Measurements from ENCODE around the gene LLGL1.

Gene LLGL1

DNA sequence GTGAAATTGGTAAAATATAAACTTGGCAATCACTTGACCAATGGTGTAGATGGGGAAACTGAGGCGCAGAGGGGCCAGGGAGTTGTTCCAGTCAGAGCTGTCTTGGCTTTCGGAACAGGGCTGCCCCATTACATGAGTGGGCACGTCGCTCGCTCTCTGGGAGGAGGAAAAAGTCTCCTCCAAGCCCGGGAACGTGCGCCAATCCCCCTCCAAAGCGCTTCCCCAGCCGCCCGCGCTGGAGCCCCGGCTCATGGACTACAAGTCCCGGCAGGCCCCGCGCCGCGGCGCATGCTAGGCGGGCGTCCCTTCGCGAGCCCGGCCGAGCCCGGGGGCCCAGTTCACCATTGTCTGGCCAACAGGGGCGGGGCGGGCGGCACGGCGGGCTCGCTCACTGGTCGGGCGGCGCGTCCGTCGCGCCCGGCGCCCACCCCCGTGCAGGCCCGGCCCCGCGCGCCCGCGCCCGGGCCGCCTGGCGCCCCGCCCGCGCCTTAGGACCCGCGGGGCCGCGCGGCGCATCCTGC, at the start of gene LLGL1:
Gene LLGL1 (plus strand): TSS at position 515 of the 521 bp plus-strand sequence. CDS start 48 bp downstream, outside the sequence.
- DNase-seq (ENCODE audit: low spot score in 2 of 2) (peak; percentile 87 to 91), ATAC-seq (replicated peaks; ENCODE audit: extremely low read depth, poor library complexity, severe bottlenecking) (peak; percentile 98)
- H3K4me1 Mint-ChIP-seq = peaks cover 39% of the 10 kb centered on the region
- peaks cover 7% of the 10 kb centered on the region for H3K36me3 Mint-ChIP-seq (ENCODE audit: insufficient read depth)
- no peaks in the 10 kb centered on the region for H3K27me3 Mint-ChIP-seq
- peak within 1 kb of the TSS; percentile 88 for H3K27ac Mint-ChIP-seq (ENCODE audit: low read depth)
- peak within 1 kb of the TSS; percentile 89 for H3K4me3 Mint-ChIP-seq
- no peaks in the 10 kb centered on the region for H3K9me3 Mint-ChIP-seq

DNA sequence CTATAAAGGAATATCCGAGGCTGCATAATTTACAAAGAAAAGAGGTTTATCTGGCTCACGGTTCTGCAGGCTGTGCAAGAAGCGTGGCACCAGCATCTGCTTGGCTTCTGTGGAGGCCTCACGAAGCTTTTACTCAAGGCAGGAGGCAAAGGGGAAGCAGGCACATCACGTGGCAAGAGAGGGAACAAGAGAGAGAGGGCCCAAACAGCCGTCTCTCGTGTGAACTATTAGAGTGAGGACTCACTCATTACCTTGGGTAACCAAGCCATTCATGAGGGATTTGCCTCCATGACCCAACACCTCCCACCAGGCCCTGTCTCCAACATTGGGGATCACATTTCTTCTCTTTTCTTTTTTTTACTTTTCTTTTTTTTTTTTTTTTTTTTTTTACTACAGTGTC, 49.3 kb upstream of the LLGL1 start:
- DNase-seq (ENCODE audit: low spot score in 2 of 2) (no peak), ATAC-seq (replicated peaks; ENCODE audit: extremely low read depth, poor library complexity, severe bottlenecking) (no peak)
- Mint-ChIP-seq H3K27me3 (no peaks in the 10 kb centered on the region), H3K36me3 (ENCODE audit: insufficient read depth) (peaks cover 5% of the 10 kb centered on the region), H3K4me3 (no peak overlapping the region), H3K9me3 (no peaks in the 10 kb centered on the region), H3K4me1 (no peaks in the 10 kb centered on the region), H3K27ac (ENCODE audit: low read depth) (no peak overlapping the region)

DNA sequence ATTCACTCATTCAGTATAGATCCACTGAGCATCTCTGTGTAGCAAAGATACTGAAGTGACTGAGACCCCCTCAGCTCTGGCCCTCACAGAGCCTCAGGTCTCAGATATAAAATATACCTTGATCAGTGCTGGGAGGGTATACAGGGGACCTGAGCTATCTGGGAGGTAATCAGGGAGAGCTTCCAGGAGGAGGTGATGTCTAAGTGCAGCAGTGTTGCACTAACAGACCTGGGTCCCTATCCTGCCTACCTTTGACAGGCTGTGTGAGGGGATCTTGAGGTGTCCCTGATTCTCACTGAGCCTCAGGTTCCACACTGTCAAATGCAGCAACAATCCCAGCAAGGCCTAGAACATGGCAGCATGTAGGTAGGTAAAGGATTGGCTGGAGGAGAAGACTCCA, 48.3 kb upstream of the LLGL1 start:
- peaks cover 3% of the 10 kb centered on the region for H3K36me3 Mint-ChIP-seq (ENCODE audit: insufficient read depth)
- no peaks in the 10 kb centered on the region for H3K27me3 Mint-ChIP-seq
- no peaks in the 10 kb centered on the region for H3K9me3 Mint-ChIP-seq
- ATAC-seq (replicated peaks; ENCODE audit: extremely low read depth, poor library complexity, severe bottlenecking) = no peak
- no peak for DNase-seq (ENCODE audit: low spot score in 2 of 2)
- H3K4me3 Mint-ChIP-seq = no peak overlapping the region
- H3K4me1 Mint-ChIP-seq = peaks cover 2% of the 10 kb centered on the region
- H3K27ac Mint-ChIP-seq (ENCODE audit: low read depth) = no peak overlapping the region

DNA sequence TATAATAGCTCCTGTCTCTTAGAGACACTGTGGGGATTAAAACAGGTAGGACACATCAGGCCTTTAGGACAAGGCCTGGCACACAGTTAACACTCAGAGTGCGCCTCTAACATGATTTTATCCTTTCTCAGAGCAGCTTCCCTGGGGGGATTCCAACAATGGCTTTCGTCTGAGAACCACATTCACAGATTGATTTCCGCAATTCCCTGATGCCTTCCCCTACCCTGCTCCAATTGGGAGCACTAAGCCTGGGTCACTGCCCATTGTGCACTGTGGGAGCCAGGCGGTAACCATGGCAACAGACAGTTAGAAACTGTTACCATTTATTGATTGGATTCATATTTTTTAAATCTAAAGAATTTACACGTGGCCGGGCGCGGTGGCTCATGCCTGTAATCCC, 47.7 kb upstream of the LLGL1 start:
- no peaks in the 10 kb centered on the region for H3K27me3 Mint-ChIP-seq
- H3K9me3 Mint-ChIP-seq = no peaks in the 10 kb centered on the region
- no peak overlapping the region for H3K27ac Mint-ChIP-seq (ENCODE audit: low read depth)
- DNase-seq (ENCODE audit: low spot score in 2 of 2) (no peak), ATAC-seq (replicated peaks; ENCODE audit: extremely low read depth, poor library complexity, severe bottlenecking) (no peak)
- H3K4me3 Mint-ChIP-seq = no peak overlapping the region
- peaks cover 8% of the 10 kb centered on the region for H3K4me1 Mint-ChIP-seq
- peaks cover 3% of the 10 kb centered on the region for H3K36me3 Mint-ChIP-seq (ENCODE audit: insufficient read depth)

DNA sequence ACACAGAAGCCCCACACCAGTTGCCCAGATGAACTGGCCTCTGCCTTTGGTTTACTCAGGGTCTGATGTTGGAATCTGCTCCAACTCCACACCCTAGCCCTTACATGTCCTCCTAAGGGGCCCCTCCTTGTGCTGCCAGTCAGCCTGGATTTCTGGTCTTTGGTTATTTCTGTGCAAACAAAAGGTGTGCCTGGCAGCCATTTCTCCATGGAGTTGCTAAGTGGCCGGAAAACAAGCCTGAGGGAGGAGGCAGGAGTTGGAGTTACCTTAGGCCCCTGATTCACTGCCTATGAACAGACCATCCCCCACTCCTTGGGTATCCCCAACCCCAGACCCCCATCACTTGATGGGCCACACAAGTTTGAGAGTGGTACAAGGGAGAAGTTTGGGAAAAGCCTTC, 46.2 kb upstream of the LLGL1 start:
- no peak overlapping the region for H3K4me3 Mint-ChIP-seq
- H3K4me1 Mint-ChIP-seq = peaks cover 12% of the 10 kb centered on the region
- no peak overlapping the region for H3K27ac Mint-ChIP-seq (ENCODE audit: low read depth)
- peaks cover 11% of the 10 kb centered on the region for H3K36me3 Mint-ChIP-seq (ENCODE audit: insufficient read depth)
- H3K27me3 Mint-ChIP-seq = no peaks in the 10 kb centered on the region
- ATAC-seq (replicated peaks; ENCODE audit: extremely low read depth, poor library complexity, severe bottlenecking) = no peak
- DNase-seq (ENCODE audit: low spot score in 2 of 2) = no peak
- H3K9me3 Mint-ChIP-seq = no peaks in the 10 kb centered on the region

DNA sequence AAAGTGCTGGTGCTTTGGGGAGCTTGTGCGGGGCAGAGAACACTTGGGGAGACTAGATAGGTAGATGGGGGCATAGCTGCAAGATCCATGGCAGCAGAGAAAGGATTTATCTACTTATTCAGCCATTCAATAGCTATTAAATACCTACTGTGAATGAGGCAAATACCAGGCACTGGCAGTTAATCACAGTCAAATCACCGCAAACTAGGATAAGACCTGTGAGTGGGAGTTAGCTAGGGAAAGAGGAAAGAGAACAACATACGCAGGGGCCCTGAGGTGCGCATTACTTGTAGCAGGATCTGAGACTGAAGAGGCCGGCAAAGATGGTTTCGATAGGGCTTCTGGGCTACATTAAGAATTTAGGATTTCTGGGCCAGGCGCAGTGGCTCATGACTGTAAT, 45.6 kb upstream of the LLGL1 start:
- Mint-ChIP-seq H3K27ac (ENCODE audit: low read depth) (peak overlapping the region; percentile 44), H3K4me1 (peaks cover 14% of the 10 kb centered on the region), H3K9me3 (no peaks in the 10 kb centered on the region), H3K27me3 (no peaks in the 10 kb centered on the region), H3K36me3 (ENCODE audit: insufficient read depth) (peaks cover 15% of the 10 kb centered on the region), H3K4me3 (no peak overlapping the region)
- no peak for ATAC-seq (replicated peaks; ENCODE audit: extremely low read depth, poor library complexity, severe bottlenecking)
- no peak for DNase-seq (ENCODE audit: low spot score in 2 of 2)

DNA sequence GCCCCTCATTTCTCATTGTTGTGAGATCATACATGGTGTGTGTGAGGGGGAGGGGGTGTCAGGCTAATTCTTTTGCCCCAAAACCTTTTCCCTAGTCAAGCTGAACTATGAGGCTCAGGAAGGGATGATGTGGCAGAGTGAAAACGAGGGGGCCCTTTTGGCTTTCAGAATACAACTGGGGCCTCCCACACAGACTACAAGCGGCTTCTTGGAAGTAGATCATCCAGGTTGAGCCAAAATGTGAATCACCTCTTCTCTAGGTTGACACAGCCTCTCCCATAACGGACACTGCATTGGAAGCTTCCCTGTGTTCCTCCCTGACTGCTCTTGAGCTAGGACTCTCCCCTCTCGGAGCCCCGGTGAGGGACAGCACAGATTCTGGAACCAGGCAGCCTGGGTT, 44.1 kb upstream of the LLGL1 start:
- Mint-ChIP-seq H3K4me1 (peaks cover 30% of the 10 kb centered on the region), H3K27me3 (no peaks in the 10 kb centered on the region), H3K9me3 (no peaks in the 10 kb centered on the region), H3K27ac (ENCODE audit: low read depth) (peak overlapping the region; percentile 92), H3K4me3 (peak overlapping the region; percentile 87), H3K36me3 (ENCODE audit: insufficient read depth) (peaks cover 18% of the 10 kb centered on the region)
- DNase-seq (ENCODE audit: low spot score in 2 of 2) (no peak), ATAC-seq (replicated peaks; ENCODE audit: extremely low read depth, poor library complexity, severe bottlenecking) (no peak)

DNA sequence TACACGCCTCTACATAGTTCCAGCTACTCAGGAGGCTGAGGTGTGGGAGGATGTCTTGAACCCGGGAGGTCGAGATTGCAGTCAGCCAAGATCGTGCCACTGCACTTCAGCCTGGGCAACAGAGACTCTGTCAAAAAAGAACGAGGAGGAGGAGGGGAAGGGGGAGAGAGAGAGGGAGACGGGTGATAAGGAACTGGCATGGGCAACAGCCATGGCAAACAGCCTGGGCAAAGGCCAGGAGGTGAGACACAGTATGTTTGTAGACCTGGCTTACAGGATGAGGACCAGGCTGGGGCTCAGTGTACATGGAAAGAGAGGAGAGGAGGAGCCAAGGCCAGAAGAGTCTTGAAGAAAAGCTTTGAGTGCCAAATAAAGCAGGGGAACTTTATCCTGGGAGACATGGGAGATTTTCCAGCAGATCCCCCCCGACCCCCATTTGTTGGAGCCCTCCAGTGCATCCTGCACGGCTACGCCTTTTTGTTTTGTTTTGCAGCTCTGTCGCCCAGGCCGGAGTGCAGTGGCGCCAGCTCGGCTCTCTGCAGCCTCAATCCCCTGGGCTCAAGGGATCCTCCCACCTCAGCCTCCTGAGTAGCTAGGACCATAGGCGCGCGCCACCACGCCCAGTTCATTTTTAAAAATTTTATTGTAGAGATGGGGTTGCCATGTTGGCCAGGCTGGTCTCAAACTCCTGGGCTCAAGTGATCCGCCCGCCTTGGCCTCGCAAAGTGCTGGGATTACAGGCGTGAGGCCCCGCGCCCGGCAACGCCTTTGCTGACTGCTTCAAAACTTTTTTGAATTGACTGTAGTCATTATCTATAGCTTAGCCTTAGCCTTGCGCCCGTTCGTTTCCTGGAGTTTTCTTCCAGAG, 43.1 kb upstream of the LLGL1 start:
- peak overlapping the region; percentile 87 for H3K4me3 Mint-ChIP-seq
- no peak for ATAC-seq (replicated peaks; ENCODE audit: extremely low read depth, poor library complexity, severe bottlenecking)
- H3K27me3 Mint-ChIP-seq = no peaks in the 10 kb centered on the region
- H3K36me3 Mint-ChIP-seq (ENCODE audit: insufficient read depth) = peaks cover 19% of the 10 kb centered on the region
- peaks cover 40% of the 10 kb centered on the region for H3K4me1 Mint-ChIP-seq
- DNase-seq (ENCODE audit: low spot score in 2 of 2) = no peak
- H3K9me3 Mint-ChIP-seq = no peaks in the 10 kb centered on the region
- peak overlapping the region; percentile 92 for H3K27ac Mint-ChIP-seq (ENCODE audit: low read depth)

DNA sequence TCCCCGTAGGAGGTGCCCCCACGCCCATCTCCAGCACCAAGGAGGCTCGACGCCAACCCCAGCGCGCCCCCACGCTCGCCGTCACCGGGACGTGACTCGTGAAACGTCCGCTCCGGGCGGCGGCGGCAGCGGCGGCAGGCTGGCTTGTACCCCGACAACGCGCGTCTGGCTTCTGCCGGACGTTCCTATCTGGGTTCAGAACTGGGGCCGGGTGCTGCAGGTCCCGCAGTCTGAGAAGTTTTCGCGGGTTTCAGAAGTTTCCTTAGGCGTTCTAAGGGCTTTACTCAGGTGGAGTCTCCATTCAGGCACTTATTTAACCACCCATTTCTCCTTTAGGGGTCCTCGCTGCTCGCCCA, 42.5 kb upstream of the LLGL1 start:
- Mint-ChIP-seq H3K36me3 (ENCODE audit: insufficient read depth) (peaks cover 19% of the 10 kb centered on the region), H3K4me3 (peak overlapping the region; percentile 87), H3K27ac (ENCODE audit: low read depth) (peak overlapping the region; percentile 92), H3K27me3 (no peaks in the 10 kb centered on the region), H3K9me3 (no peaks in the 10 kb centered on the region), H3K4me1 (peaks cover 46% of the 10 kb centered on the region)
- ATAC-seq (replicated peaks; ENCODE audit: extremely low read depth, poor library complexity, severe bottlenecking) = peak; percentile 33
- peak in 1 of 2 donors; percentile 69 for DNase-seq (ENCODE audit: low spot score in 2 of 2)

DNA sequence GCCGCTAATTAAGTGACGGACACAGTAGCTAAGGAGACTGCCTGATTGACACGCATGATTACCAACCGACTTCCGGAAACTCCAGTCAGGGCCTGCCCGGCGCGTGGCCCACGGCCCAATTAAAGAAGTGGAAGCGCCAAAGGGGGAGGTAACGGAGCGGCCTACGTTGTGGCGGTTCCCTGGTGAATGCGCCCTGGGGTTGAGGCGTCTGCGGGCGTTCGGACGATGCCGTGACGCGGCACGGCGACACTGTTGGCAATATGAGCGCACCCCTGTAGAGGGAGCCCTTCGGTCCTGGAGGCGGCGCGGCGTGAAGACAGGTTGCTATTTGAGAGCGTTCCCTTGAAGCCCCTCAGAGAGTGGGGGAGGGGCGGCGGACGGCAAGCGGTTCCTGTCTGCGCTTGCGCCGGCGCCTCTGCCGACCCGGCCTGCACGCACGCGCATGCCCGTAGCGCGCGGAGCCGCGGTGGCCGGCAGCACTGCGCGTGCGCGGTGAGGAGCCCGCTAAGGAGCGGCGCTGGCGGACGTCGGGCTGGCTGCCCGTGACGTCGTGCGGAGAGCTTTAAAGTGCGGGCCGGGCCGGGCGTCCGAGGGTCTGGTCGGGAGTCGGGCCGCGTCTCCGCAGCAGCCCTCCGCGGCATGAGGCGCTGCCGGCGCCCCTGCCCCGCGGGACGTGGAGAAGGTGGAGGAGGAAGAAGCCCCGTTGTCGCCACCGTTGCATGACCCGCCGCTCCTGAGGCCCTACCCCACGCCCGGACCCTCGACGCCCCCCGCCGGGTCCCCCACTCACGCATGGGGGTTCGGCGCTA, 41.9 kb upstream of the LLGL1 start, which contains the start of gene ALKBH5:
Gene ALKBH5 (plus strand): TSS at position 495 of the 809 bp plus-strand sequence. CDS start 416 bp downstream, outside the sequence.
- Mint-ChIP-seq H3K27ac (ENCODE audit: low read depth) (peak within 1 kb of the TSS; percentile 92), H3K27me3 (no peaks in the 10 kb centered on the region), H3K9me3 (no peaks in the 10 kb centered on the region), H3K4me3 (peak within 1 kb of the TSS; percentile 87), H3K36me3 (ENCODE audit: insufficient read depth) (peaks cover 22% of the 10 kb centered on the region), H3K4me1 (peaks cover 51% of the 10 kb centered on the region)
- DNase-seq (ENCODE audit: low spot score in 2 of 2) = peak; percentile 97 to 98
- peak; percentile 86 for ATAC-seq (replicated peaks; ENCODE audit: extremely low read depth, poor library complexity, severe bottlenecking)

DNA sequence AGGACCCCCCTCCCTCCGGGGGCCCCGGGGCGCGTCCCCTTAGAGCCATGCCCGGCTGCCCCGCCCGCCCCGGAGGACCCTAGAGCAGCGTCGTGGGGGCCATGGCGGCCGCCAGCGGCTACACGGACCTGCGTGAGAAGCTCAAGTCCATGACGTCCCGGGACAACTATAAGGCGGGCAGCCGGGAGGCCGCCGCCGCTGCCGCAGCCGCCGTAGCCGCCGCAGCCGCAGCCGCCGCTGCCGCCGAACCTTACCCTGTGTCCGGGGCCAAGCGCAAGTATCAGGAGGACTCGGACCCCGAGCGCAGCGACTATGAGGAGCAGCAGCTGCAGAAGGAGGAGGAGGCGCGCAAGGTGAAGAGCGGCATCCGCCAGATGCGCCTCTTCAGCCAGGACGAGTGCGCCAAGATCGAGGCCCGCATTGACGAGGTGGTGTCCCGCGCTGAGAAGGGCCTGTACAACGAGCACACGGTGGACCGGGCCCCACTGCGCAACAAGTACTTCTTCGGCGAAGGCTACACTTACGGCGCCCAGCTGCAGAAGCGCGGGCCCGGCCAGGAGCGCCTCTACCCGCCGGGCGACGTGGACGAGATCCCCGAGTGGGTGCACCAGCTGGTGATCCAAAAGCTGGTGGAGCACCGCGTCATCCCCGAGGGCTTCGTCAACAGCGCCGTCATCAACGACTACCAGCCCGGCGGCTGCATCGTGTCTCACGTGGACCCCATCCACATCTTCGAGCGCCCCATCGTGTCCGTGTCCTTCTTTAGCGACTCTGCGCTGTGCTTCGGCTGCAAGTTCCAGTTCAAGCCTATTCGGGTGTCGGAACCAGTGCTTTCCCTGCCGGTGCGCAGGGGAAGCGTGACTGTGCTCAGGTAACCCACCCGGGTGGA, 41.0 kb upstream of the LLGL1 start:
- peak overlapping the region; percentile 92 for H3K27ac Mint-ChIP-seq (ENCODE audit: low read depth)
- H3K4me3 Mint-ChIP-seq = peak overlapping the region; percentile 87

DNA sequence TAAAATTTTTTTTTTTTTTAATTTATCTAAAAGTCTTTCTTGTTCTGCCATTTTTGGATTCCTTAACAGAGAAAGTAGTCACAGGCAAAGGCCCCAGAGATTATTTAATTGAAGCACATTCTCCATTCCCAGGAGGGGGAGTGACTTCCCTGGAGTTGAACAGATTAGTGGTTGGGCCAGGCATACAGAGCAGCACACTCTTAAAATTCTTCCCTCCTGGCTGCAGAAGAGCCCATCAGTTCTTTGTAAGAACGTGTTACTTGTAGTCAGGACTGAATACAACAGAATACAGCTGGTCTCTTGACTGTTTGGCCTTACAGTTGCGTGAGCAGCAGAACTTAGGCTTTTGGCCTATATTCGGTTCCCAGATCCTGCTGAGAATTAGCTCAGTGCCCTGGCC, 40.0 kb upstream of the LLGL1 start:
- Mint-ChIP-seq H3K27ac (ENCODE audit: low read depth) (peak overlapping the region; percentile 92), H3K4me1 (peaks cover 65% of the 10 kb centered on the region), H3K36me3 (ENCODE audit: insufficient read depth) (peaks cover 26% of the 10 kb centered on the region), H3K27me3 (no peaks in the 10 kb centered on the region), H3K4me3 (peak overlapping the region; percentile 87), H3K9me3 (no peaks in the 10 kb centered on the region)
- ATAC-seq (replicated peaks; ENCODE audit: extremely low read depth, poor library complexity, severe bottlenecking) (no peak), DNase-seq (ENCODE audit: low spot score in 2 of 2) (no peak)

More for the DNA sequence above, 41.0 kb upstream of the LLGL1 start:
- H3K4me1 Mint-ChIP-seq = peaks cover 56% of the 10 kb centered on the region
- H3K27me3 Mint-ChIP-seq = no peaks in the 10 kb centered on the region
- ATAC-seq (replicated peaks; ENCODE audit: extremely low read depth, poor library complexity, severe bottlenecking) (peak; percentile 10), DNase-seq (ENCODE audit: low spot score in 2 of 2) (peak; percentile 61 to 73)
- peaks cover 26% of the 10 kb centered on the region for H3K36me3 Mint-ChIP-seq (ENCODE audit: insufficient read depth)
- no peaks in the 10 kb centered on the region for H3K9me3 Mint-ChIP-seq

Measured in central memory CD8-positive, alpha-beta T cell (primary cell).